SJCRH30 (cell line): ENCODE measurements around the gene MZF1. TPM values are rescaled to one million over a fixed set of nuclear protein-coding genes. Genes with fewer than 3 reads are reported as not detected.

Source experiments
- DNase-seq, 2 experiments: peaks; one replicate each; pipeline ENCODE4 v3.0.0-alpha.2; 2015 to 2020
- H3K27ac ChIP-seq: fragments of 250-450 bp; sonication (Bioruptor Pico); 2 replicates; pipeline ENCODE4 v1.5.1; 2020; ENCODE audit warnings: mild to moderate bottlenecking, moderate library complexity
- H3K27me3 ChIP-seq: fragments of 250-450 bp; sonication (Bioruptor Pico); 2 replicates; pipeline ENCODE4 v1.5.1; 2020; ENCODE audit warnings: mild to moderate bottlenecking, moderate library complexity
- H3K36me3 ChIP-seq: fragments of 250-450 bp; sonication (Bioruptor Pico); 2 replicates; pipeline ENCODE4 v1.5.1; 2020; ENCODE audit warnings: mild to moderate bottlenecking, moderate library complexity
- H3K4me1 ChIP-seq: fragments of 250-450 bp; sonication (Bioruptor Pico); 2 replicates; pipeline ENCODE4 v1.5.1; 2020; ENCODE audit warnings: mild to moderate bottlenecking, moderate library complexity
- H3K4me3 ChIP-seq: fragments of 250-450 bp; sonication (Bioruptor Pico); 2 replicates; pipeline ENCODE4 v1.5.1; 2020; ENCODE audit warnings: mild to moderate bottlenecking, moderate library complexity
- H3K9me3 ChIP-seq: fragments of 250-450 bp; sonication (Bioruptor Pico); replicated peaks from 2 replicates; pipeline ENCODE4 v1.5.1; 2020; ENCODE audit warnings: mild to moderate bottlenecking, moderate library complexity
- total RNA-seq: library from RNA; depleted of rRNA; stranded (reverse); fragments of >200 nt; shearing (Covaris generic); gene quantifications from 2 replicates; pipeline ENCODE4 v1.2.3, GENCODE V29; 2014; rRNA removed

The MZF1 gene
- total RNA-seq, 1 experiment from 2014 or later, result 6.5 TPM

DNA sequence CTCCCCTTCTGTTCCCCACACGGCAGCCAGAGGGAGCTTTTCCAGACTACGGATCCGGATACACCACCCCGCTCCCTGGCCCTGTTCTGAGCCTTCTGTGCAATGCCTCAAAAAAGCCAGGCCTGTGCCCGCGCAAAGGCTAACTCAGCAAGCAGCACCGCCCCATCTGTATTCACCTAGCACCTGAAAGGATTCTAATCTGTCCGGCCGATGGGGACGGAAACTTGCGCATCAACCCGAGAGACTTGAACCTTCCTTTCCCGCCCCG is 54.1 kb downstream of the MZF1 start:
- Histone ChIP-seq H3K9me3 (no peaks in the 10 kb centered on the region), H3K36me3 (no peaks in the 10 kb centered on the region; the same call in 1 of the 2 replicates), H3K27ac (peak overlapping the region; percentile 67), H3K4me3 (peak overlapping the region; percentile 75), H3K27me3 (no peaks in the 10 kb centered on the region), H3K4me1 (no peaks in the 10 kb centered on the region)
- DNase-seq, result peak; percentile 77 to 84

DNA sequence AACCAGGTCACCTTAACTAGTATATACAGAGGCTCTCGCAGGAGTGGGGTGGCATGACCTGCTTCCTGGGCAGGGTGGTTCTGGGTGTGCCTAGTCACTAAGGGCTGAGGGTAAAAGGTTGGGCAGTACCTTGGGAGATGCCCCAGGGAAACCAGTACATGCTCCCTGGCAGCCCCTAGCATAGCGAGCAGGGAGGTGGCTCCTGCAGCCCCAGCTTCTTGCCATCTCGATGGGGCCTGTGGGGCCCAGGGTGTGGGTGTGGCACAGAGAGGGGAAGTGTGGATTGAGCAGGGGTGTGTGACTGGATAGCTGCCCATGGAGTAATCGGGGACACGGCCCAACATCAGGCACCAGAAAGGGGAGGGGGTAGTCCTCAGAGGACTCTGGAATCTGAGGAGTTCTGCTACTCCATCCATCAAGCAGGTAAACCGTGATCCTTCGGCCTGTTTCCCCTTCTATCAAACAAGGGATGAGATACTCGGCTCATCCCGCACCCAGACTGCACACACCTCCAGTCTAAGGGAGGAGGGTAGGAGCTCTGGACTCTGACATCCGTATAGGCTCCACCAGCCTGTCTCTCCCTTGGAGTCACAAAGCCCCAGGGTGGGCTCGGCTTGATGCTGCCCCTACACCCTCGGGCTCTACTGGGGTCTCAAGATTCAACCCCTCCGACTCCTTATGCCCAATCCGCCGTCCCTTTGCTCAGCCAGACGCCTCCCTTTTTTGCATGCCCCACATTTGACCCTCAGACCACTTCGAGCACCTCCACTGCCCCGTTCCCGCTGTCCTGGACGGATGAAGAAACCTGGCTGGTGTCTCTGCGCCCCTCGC is 54.7 kb downstream of the MZF1 start:
- no peaks in the 10 kb centered on the region for H3K27me3 ChIP-seq
- H3K27ac ChIP-seq, result peak overlapping the region; percentile 67
- no peaks in the 10 kb centered on the region for H3K4me1 ChIP-seq
- H3K4me3 ChIP-seq, result peak overlapping the region; percentile 75
- no peaks in the 10 kb centered on the region for H3K9me3 ChIP-seq
- DNase-seq, result no peak
- no peaks in the 10 kb centered on the region; the same call in 1 of the 2 replicates for H3K36me3 ChIP-seq

DNA sequence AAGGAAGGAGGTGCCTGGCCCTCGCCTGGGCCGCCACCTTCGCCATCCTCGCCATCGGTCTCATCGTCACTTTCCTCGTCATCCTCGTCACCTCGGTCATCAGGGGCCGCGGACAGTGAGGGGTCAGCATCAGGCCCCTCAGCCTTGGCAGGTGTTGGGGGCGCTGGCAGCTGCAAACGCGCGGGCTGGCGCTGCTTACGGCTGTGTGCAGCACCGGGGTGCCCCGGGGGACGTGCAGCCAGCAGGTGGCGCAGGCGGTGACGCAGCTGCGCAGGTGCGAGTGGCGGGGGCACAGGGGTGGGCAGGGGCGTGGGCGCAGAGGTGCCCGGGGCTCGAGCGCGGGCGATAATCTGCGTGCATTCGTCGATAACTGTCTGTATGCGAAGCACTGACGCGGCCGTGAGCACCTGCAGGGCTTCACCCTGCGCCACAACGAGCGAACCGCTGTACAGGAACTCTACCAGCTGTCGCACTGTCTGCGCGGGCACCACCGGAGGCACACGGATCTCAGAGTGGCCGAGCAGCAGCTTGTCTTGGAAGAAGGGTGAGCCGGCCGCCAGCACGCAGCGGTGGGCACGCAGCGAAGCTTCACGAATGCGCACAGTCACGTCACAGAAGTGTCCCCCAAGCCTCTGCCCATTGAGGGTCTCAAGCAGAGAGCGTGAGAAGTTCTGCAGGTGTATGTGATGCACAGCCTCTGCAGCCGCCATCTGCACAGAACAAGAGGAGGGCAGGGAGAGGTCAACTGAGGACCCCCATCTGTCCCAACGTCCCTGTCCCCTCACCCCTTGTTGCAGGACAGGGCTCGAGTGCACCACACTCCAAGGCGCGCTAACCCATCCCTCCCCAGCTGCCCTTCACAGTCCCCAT is 55.9 kb downstream of the MZF1 start:
- Histone ChIP-seq H3K4me1 (no peaks in the 10 kb centered on the region), H3K4me3 (no peak overlapping the region), H3K27ac (no peak overlapping the region), H3K36me3 (no peaks in the 10 kb centered on the region; the same call in 1 of the 2 replicates), H3K27me3 (no peaks in the 10 kb centered on the region), H3K9me3 (no peaks in the 10 kb centered on the region)
- no peak for DNase-seq

DNA sequence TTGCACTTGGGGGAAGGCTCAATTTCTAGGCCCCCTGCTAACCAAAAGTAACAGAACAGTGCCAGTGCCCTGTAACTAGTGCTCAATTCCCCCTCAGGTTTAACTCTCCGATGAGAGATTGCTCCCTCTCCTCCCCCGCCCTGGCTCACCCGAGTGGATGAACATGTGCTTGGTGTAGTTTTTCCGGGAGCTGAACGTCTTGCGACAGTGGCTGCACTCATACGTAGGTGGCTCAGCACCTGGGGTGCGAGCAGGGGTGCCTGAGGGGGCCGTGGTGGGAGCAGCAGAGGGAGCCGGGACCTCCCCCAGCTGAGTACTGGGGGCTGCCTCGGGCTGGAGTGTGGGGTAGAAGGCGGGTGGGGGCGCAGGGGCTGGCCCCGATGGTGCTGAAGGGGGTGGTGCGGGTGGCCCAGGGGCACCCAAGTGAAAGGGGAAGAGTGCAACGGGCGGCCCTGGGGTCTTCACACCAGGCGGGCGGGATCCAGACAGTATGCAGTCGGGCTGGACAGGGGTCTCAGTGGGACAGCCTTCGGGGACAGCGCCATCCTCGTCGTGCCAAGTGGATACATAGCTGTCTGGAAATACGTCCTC is 56.8 kb downstream of the MZF1 start:
- no peak overlapping the region for H3K27ac ChIP-seq

DNA sequence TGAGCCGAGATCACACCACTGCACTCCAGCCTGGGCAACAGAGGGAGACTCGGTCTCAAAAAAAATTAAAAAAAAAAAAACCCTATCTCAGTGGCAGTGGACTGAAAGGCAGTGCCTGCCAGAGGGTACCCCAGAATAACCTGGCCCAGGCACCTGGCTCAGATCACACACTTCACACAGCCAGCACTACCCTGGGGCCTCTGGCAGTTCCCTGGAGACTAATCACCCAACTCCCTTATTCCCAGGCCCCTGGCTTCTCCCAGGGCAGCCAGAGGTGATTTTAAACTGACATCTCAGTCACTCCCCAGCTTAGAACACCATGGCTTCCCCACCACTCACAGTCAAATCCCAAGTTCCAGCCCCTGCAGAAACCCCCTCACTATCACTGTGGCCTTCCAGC is 57.9 kb downstream of the MZF1 start:
- no peaks in the 10 kb centered on the region for H3K9me3 ChIP-seq
- no peak for DNase-seq
- H3K27me3 ChIP-seq, result no peaks in the 10 kb centered on the region
- H3K27ac ChIP-seq, result no peak overlapping the region
- no peaks in the 10 kb centered on the region for H3K4me1 ChIP-seq
- H3K4me3 ChIP-seq, result no peak overlapping the region
- H3K36me3 ChIP-seq, result no peaks in the 10 kb centered on the region; the same call in 1 of the 2 replicates

More for the DNA sequence above, 56.8 kb downstream of the MZF1 start:
- no peaks in the 10 kb centered on the region for H3K27me3 ChIP-seq
- H3K4me3 ChIP-seq, result no peak overlapping the region
- no peak for DNase-seq
- H3K36me3 ChIP-seq, result no peaks in the 10 kb centered on the region; the same call in 1 of the 2 replicates
- no peaks in the 10 kb centered on the region for H3K9me3 ChIP-seq
- H3K4me1 ChIP-seq, result no peaks in the 10 kb centered on the region

DNA sequence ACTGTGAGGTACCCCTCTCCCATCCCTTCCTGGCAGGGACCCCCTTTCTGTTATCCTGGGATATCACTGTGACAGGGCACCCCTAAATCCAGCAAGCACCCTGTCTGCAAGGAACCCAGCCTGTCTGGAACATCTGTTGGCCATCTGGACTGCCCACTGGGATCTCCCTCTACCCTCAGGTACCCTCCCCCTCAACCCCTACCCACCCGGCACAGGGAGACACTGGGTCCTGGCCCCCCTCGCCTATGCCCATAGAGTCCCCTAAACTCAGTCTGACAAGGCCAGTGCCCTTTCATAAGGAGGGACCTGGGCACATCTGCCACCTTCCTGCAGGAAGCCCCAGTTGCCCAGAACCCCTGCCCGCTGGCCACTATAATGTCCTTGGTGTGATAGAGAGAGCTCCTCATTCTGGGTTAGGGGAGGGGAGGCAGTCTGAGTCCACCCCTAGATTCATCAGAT is 58.5 kb downstream of the MZF1 start:
- no peak overlapping the region for H3K27ac ChIP-seq
- H3K27me3 ChIP-seq, result no peaks in the 10 kb centered on the region
- no peaks in the 10 kb centered on the region for H3K9me3 ChIP-seq
- no peak overlapping the region for H3K4me3 ChIP-seq
- no peaks in the 10 kb centered on the region for H3K4me1 ChIP-seq
- no peaks in the 10 kb centered on the region; the same call in 1 of the 2 replicates for H3K36me3 ChIP-seq
- DNase-seq, result no peak

DNA sequence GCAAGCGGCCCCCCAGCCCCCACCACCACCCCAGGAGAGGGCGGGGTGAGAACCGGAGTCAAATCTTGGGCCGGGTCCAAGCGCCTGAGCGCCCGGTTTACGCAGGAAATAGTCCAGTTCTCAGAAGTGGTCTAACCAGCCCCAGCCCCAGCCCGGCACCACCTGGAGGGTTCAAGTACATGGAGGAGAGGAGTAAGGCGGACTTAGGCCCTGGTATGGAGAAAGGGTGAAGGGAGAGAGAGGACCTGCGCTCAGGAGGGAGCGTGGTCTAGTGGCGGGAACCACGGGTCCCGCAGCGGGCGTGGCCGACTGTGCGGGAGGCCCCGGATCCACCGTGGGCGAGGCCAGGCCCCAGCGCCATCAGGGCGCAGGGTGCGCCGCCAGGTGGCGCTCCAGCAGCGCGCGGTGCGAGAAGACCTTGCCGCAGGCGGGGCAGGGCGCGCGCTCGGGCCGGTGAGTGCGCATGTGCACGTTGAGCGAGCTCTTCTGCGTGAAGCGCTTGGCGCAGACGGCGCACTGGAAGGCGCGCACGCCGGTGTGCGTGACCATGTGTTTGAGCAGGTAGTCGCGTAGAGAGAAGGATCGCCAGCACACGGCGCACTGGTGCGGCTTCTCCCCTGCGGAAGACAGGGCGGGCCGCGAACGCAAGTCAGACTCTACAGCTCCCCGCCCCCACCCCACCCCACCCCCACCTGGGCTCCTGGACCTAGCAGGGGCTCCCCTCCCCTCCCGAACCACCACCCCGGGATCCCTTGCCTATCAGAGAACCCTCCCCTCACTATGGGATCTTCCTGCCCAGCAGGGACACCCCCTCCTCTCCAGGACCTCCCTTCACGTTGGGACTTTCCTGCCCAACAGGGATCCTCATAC is 59.2 kb downstream of the MZF1 start:
- Histone ChIP-seq H3K4me3 (no peak overlapping the region), H3K4me1 (no peaks in the 10 kb centered on the region), H3K9me3 (no peaks in the 10 kb centered on the region), H3K27me3 (no peaks in the 10 kb centered on the region), H3K27ac (no peak overlapping the region), H3K36me3 (no peaks in the 10 kb centered on the region; the same call in 1 of the 2 replicates)
- DNase-seq, result no peak

DNA sequence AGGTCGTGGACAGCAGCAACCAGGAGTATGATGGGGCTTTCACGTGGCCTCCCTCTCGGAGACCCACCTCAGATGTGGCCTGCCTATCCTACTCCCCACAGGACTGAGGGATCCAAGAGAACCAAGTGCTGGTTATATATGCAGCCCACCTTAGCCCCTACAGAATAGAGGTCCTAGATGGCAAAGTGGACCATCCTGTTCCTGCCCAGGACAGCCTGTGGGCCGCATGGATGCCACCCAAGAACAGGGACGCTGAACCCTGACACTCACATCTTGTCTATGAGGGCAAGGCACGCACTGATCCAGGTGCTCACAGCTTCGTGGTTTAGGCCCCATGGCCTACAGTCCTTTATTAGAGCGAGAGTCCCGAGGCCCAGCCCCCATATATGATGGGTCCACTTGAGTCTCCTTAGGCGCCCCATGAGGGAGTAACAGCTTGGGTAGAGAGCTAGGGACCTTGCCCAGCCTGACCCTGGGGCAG is 59.9 kb downstream of the MZF1 start:
- Histone ChIP-seq H3K27ac (no peak overlapping the region), H3K4me3 (no peak overlapping the region), H3K9me3 (no peaks in the 10 kb centered on the region), H3K36me3 (no peaks in the 10 kb centered on the region; the same call in 1 of the 2 replicates), H3K4me1 (no peaks in the 10 kb centered on the region), H3K27me3 (no peaks in the 10 kb centered on the region)
- no peak for DNase-seq

Other genes starting within 250 kb of the MZF1 start
- 4.7 and 5.0 TPM in 2 replicates for gene ZSCAN22, start 246.3 kb downstream of the MZF1 start, total RNA-seq
- 9.7 and 10.2 TPM in 2 replicates for gene A1BG, start 219.8 kb downstream of the MZF1 start, total RNA-seq
- gene ZNF497, start 210.6 kb downstream of the MZF1 start, total RNA-seq, result 0.45 and 0.73 TPM in 2 replicates
- 0.30 and 0.47 TPM in 2 replicates for gene ZNF837, start 192.3 kb downstream of the MZF1 start, total RNA-seq
- 1,942 and 2,376 TPM in 2 replicates for gene RPS5, start 186.1 kb downstream of the MZF1 start, total RNA-seq
- gene RNF225, start 177.7 kb downstream of the MZF1 start, total RNA-seq, result 0.20 and 0.38 TPM in 2 replicates
- 12.2 and 13.8 TPM in 2 replicates for gene ZNF584, start 164.7 kb downstream of the MZF1 start, total RNA-seq
- not detected in 2 replicates for gene ZNF132, start 133.2 kb downstream of the MZF1 start, total RNA-seq
- gene ZNF324B, start 121.7 kb downstream of the MZF1 start, total RNA-seq, result 6.4 and 6.7 TPM in 2 replicates
- 9.1 and 9.6 TPM in 2 replicates for gene ZNF324, start 106.3 kb downstream of the MZF1 start, total RNA-seq
- gene ZNF446, start 97.0 kb downstream of the MZF1 start, total RNA-seq, result 6.1 and 6.7 TPM in 2 replicates
- 0.89 and 1.0 TPM in 2 replicates for gene SLC27A5, start 61.3 kb downstream of the MZF1 start, total RNA-seq
- 5.1 and 5.5 TPM in 2 replicates for gene ZBTB45, start 53.5 kb downstream of the MZF1 start, total RNA-seq
- gene TRIM28, start 29.3 kb downstream of the MZF1 start, total RNA-seq, result 586 and 615 TPM in 2 replicates
- 40.1 and 44.9 TPM in 2 replicates for gene CHMP2A, start 18.2 kb downstream of the MZF1 start, total RNA-seq
- 62.8 and 72.0 TPM in 2 replicates for gene UBE2M, start 14.7 kb downstream of the MZF1 start, total RNA-seq